BJ (cell line): ENCODE results near the gene ZSWIM1. TPM values are rescaled to one million over a fixed set of nuclear protein-coding genes. Genes with fewer than 3 reads are reported as not detected.

ENCODE experiments used
- CTCF ChIA-PET: fragments of 350-600 bp; formaldehyde crosslinking; extraction: SDS; loops from one replicate; lab custom pipeline; 2021; ENCODE audit warnings: antibody characterized with exemption, inconsistent platforms; lab: Yijun Ruan, JAX
- POLR2A ChIA-PET: fragments of 300-600 bp; sonication (Branson Sonifier 250); formaldehyde crosslinking; extraction: SDS; loops from one replicate; lab custom pipeline; 2021; ENCODE audit warnings: antibody characterized with exemption; lab: Charles Lee
- DNase-seq: peaks from one replicate; pipeline ENCODE4 v3.0.0-alpha.2; 2011; ENCODE audit warnings: low read depth
- H3K27me3 ChIP-seq: 2 replicates; pipeline ENCODE4 v1.6.0; 2011; ENCODE audit warnings: low read length; ENCODE audit not compliant: control insufficient read depth, insufficient read depth
- H3K36me3 ChIP-seq: 2 replicates; pipeline ENCODE4 v1.5.1; 2011; ENCODE audit warnings: low read length; ENCODE audit not compliant: control insufficient read depth, insufficient read depth
- H3K4me3 ChIP-seq: 2 replicates; pipeline ENCODE4 v1.5.1; 2011; ENCODE audit warnings: low read depth, mild to moderate bottlenecking, control low read depth, low read length
- CTCF ChIP-seq: IDR thresholded peaks from 2 replicates; pipeline ENCODE4 v1.5.1; 2011; ENCODE audit warnings: low read depth, mild to moderate bottlenecking, control low read depth, inconsistent platforms, low read length, moderate library complexity; ENCODE audit not compliant: insufficient read depth
- polyA plus RNA-seq: library from polyadenylated mRNA; depleted of rRNA; stranded (reverse); fragments of >200 nt; gene quantifications from 2 replicates; pipeline ENCODE4 v1.2.3, GENCODE V29; 2011

ZSWIM1 gene
- polyA plus RNA-seq, 1 experiment = 6.0 TPM

- Histone ChIP-seq H3K36me3 (no peaks in the 10 kb centered on the region), H3K27me3 (no peaks in the 10 kb centered on the region), H3K4me3 (no peak overlapping the region)
- ChIA-PET POLR2A (no interaction called here), CTCF (interaction anchor here (1.6 kb wide), 1 partner anchor 9 kb away, joined by 3 read pairs; no protein-coding TSS in a partner anchor)
- DNase-seq = no peak
- TF ChIP-seq CTCF = no peak
Observed at GRCh38 chr20:45908084-45908483, 27.1 kb downstream of the ZSWIM1 start.

- no peaks in the 10 kb centered on the region for H3K36me3 ChIP-seq
- POLR2A ChIA-PET = interaction anchor here (0.5 kb wide), 1 partner anchor 25 kb away, joined by 3 read pairs; no protein-coding TSS in a partner anchor
- no peak for DNase-seq
- CTCF ChIA-PET = interaction anchor here (1.6 kb wide), 1 partner anchor 10 kb away, joined by 3 read pairs; no protein-coding TSS in a partner anchor
- H3K4me3 ChIP-seq = no peak overlapping the region
- no peak for TF ChIP-seq CTCF
- no peaks in the 10 kb centered on the region for H3K27me3 ChIP-seq
Observed at GRCh38 chr20:45909336-45909808, 28.3 kb downstream of the ZSWIM1 start.

- Histone ChIP-seq H3K27me3 (no peaks in the 10 kb centered on the region), H3K36me3 (no peaks in the 10 kb centered on the region), H3K4me3 (no peak overlapping the region)
- CTCF ChIA-PET = interaction anchor here (0.6 kb wide), 1 partner anchor 17 kb away, joined by 4 read pairs; no protein-coding TSS in a partner anchor
- POLR2A ChIA-PET = interaction anchor here (0.5 kb wide), 1 partner anchor 25 kb away, joined by 3 read pairs; no protein-coding TSS in a partner anchor
- DNase-seq = no peak
- TF ChIP-seq CTCF = no peak
Observed at GRCh38 chr20:45909817-45910669, 29.0 kb downstream of the ZSWIM1 start.

GRCh38 chr20:45910670-45911485, 29.9 kb downstream of the ZSWIM1 start:
- Histone ChIP-seq H3K27me3 (no peaks in the 10 kb centered on the region), H3K4me3 (peak overlapping the region; percentile 25), H3K36me3 (no peaks in the 10 kb centered on the region)
- POLR2A ChIA-PET = no interaction called here
- no peak for TF ChIP-seq CTCF
- DNase-seq = peak; percentile 99
- CTCF ChIA-PET = interaction anchor here (0.6 to 1.0 kb wide), 2 partner anchors 18 to 21 kb away, joined by 3 to 4 read pairs; no protein-coding TSS in a partner anchor
